Bronchial epithelial cell (primary cell): ENCODE data around the gene MIS18BP1. TPM values are rescaled to one million over a fixed set of nuclear protein-coding genes. Genes with fewer than 3 reads are reported as not detected.

Source experiments
- DNase-seq: peaks from one replicate; pipeline ENCODE4 v3.0.0-alpha.2; 2010; ENCODE audit warnings: low read depth
- FAIRE-seq: peaks from 2 replicates; lab custom pipeline; 2011; peaks lifted over from hg19 to GRCh38; lab: Jason Lieb, UNC
- H3K27me3 ChIP-seq: 2 replicates; pipeline ENCODE4 v1.5.1; 2011; ENCODE audit warnings: low read length; ENCODE audit not compliant: control insufficient read depth, insufficient read depth
- H3K36me3 ChIP-seq: 2 replicates; pipeline ENCODE4 v1.5.1; 2011; ENCODE audit warnings: low read length; ENCODE audit not compliant: control insufficient read depth, insufficient read depth
- H3K4me3 ChIP-seq: 2 replicates; pipeline ENCODE4 v1.5.1; 2011; ENCODE audit warnings: mild to moderate bottlenecking, low read depth, low read length, control low read depth
- total RNA-seq: library from RNA; depleted of rRNA; stranded (reverse); fragments of >200 nt; gene quantifications from 2 replicates; pipeline ENCODE4 v1.2.1, GENCODE V29; 2014
- TF ChIP-seq, protein P1 (sequence below): IDR thresholded peaks from 2 replicates; pipeline ENCODE4 v1.5.1; 2011; ENCODE audit warnings: mild to moderate bottlenecking, moderate library complexity, low read length, control low read depth, inconsistent platforms; ENCODE audit not compliant: insufficient read depth, severe bottlenecking

The MIS18BP1 gene
- total RNA-seq, 1 donor from 2014 or later: 9.2 TPM

DNA sequence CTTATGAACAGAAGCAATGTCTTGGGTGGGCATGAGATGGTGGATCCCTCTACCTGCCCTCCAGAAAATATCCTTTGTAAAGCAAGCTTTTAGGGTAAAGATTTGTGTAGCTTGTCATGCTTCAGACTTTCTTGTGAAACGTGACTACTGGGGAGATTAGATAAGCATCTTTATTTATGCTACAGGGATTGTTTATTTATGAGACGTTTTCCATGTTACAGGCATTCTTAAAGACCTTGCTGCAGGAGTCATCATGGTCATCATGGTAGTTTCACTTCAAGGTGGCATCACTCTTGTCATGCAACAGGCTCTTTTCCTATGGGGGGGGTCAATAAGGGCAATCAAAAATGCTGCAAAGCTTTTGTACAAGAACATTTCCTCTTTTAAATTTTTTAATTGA is 8.2 kb upstream of the MIS18BP1 start:
- FAIRE-seq (no peak), DNase-seq (no peak)
- TF ChIP-seq, protein P1, sequence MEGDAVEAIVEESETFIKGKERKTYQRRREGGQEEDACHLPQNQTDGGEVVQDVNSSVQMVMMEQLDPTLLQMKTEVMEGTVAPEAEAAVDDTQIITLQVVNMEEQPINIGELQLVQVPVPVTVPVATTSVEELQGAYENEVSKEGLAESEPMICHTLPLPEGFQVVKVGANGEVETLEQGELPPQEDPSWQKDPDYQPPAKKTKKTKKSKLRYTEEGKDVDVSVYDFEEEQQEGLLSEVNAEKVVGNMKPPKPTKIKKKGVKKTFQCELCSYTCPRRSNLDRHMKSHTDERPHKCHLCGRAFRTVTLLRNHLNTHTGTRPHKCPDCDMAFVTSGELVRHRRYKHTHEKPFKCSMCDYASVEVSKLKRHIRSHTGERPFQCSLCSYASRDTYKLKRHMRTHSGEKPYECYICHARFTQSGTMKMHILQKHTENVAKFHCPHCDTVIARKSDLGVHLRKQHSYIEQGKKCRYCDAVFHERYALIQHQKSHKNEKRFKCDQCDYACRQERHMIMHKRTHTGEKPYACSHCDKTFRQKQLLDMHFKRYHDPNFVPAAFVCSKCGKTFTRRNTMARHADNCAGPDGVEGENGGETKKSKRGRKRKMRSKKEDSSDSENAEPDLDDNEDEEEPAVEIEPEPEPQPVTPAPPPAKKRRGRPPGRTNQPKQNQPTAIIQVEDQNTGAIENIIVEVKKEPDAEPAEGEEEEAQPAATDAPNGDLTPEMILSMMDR: no peak
- Histone ChIP-seq H3K4me3 (no peak overlapping the region), H3K27me3 (no peaks in the 10 kb centered on the region), H3K36me3 (no peaks in the 10 kb centered on the region)

DNA sequence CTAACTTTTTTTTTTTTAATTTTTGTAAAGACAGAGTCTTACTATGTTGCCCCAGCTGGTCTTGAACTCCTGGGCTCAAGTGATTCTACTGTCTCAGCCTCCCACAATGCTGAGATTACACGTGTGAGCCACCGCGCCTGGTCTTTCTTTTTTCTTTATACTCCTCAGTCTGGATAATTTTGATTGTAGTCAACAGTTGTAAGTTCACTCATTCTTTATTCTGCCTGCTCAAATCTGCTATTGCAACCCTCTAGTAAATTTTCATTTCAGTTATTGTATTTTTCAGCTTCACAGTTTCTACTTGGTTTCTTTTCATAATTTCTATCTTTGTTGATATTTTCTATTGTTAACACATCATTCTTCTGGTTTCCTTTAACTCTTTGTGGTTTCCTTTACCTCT is 5.8 kb upstream of the MIS18BP1 start:
- no peak for DNase-seq
- H3K27me3 ChIP-seq: no peaks in the 10 kb centered on the region
- no peak overlapping the region for H3K4me3 ChIP-seq
- H3K36me3 ChIP-seq: no peaks in the 10 kb centered on the region
- no peak for FAIRE-seq
- TF ChIP-seq, protein P1: no peak

DNA sequence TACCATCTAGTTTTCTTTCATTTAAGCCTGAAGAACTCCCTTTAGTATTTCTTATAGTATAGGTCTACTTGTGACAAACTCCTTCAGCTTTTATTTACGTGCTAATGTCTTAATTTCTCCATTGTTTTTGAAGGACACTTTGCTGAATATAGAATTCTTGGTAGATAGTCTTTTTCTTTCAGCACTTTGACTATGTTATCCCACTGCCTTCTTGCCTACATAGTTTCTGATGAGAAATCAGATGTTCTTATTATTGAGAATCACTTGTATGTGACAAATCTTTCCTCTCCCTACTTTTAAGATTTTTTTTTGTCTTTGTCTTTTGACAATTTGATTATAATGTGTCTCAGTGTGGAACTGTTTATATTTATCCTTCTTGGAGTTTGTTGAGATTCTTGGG is 5.1 kb upstream of the MIS18BP1 start:
- FAIRE-seq (no peak), DNase-seq (no peak)
- TF ChIP-seq, protein P1: no peak
- Histone ChIP-seq H3K36me3 (no peaks in the 10 kb centered on the region), H3K27me3 (no peaks in the 10 kb centered on the region), H3K4me3 (no peak overlapping the region)

DNA sequence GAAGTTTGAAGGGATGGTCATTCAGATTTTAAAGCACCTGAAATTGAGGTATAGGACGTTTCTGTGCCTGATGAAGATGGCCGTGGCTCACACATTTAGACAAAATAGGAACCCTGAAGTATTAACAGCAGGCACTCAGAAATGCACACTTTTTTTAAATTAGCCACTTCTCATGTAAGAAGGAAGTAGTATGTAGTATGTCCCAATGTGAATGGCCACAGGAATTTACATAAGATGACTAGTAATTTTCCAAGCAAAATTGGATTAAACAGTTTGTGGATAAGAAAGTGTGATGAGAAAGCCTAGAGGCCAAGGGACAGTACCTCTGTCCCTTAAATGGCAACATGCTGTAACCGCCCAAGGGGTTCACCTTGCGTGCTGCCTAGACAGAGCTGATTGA is 1.8 kb upstream of the MIS18BP1 start:
- FAIRE-seq: no peak
- H3K4me3 ChIP-seq: no peak overlapping the region
- no peaks in the 10 kb centered on the region for H3K27me3 ChIP-seq
- no peak for DNase-seq
- TF ChIP-seq, protein P1: no peak
- no peaks in the 10 kb centered on the region for H3K36me3 ChIP-seq

DNA sequence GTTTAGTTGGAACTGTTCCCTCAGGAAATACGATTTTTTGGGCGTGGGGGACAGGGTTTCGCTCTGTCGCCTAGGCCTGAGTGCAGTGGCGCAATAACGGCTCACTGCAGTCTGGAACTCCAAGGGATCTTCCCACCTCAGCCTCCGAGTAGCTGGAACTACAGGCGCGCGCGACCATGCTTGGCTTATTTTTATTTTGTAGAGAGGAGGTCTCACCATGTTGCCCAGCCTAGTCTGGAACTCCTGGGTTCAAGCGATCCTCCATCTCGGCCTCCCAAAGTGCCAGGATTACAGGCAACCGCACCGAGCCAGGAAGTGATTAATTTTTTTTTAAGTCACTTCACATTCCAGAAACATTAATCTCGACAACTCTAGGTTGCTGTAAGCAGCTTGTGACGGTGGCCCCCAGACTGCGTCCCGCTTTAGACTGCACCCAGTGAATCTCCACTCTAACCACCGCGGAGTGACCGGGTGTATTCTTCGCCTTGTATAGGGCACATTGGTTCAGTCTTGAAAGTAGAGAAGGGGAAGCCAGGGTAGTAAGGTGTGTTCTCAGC is 830 bp upstream of the MIS18BP1 start:
- no peak for FAIRE-seq
- Histone ChIP-seq H3K36me3 (no peaks in the 10 kb centered on the region), H3K4me3 (peak overlapping the region; percentile 65), H3K27me3 (no peaks in the 10 kb centered on the region)
- peak; percentile 56 for DNase-seq
- TF ChIP-seq, protein P1: no peak

DNA sequence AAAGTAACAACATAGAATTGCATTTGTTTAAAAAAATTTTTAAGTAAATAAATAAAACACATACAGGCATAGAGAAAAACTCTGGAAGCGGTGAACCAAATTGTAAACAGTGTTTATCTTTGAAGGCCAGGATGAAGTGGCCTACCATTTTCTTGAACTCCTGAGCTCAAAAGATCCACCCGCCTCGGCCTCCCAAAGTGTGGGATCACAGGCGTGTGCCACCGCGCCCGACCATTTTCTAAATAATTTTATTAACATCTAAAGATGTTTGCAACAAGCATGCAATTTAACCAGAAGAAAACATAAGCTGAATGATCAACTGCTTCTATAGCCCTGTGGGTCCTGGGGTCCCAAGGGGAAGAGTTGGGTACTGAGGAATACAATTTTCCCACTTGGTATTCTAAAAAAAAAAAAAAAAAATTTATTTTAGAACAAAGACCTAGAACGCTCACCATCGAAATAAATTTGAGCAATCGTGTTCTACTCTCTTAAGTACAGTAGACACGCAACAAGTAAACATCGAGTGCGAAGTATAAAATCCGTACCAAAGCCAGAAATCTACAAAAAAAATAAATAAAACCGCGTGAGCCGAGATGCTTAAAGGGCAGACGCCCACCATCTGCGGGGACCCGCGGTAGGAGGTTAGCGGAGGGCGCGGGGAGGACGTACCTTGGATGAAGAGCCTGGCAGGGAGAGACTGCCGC is 484 bp downstream of the MIS18BP1 start:
- Histone ChIP-seq H3K27me3 (no peaks in the 10 kb centered on the region), H3K4me3 (peak overlapping the region; percentile 65), H3K36me3 (no peaks in the 10 kb centered on the region)
- TF ChIP-seq, protein P1: no peak
- FAIRE-seq (no peak), DNase-seq (peak; percentile 3)
